ENCODE measurements around the gene KCNJ12. TPM values are rescaled to one million over a fixed set of nuclear protein-coding genes. Genes with fewer than 3 reads are reported as not detected.
"Not testable (repeated sequence)": the region's sequence is repeated elsewhere in the genome, so short reads cannot be mapped to it uniquely, and the experiment has no call there.

The KCNJ12 gene
- total and polyA plus RNA-seq, 8 donors, result 0.09 to 0.37 (median 0.14) TPM

DNA sequence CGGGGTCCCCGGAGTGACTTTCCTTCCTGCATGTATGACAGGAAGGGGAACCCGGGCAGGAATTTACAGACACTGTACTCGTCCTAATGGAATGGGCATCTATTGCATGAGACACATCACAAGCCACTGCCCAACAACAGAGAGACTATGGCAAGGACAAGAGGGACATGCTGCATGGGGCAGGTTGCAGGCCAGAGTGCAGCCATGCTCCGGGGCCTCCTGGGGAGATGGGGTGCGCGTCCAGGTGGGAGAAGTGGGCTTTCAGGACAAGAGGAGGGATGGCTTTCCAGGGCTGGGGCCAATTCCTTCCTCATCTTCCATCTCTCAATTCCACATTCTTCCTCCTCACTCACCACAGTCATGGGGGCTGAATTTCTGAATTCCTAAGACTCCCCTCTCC lies 60.3 kb downstream of the KCNJ12 start:
- WGBS, 2 donors, result 55 to 58% methylated on average over 5 to 7 of the region's 7 CpGs
- ATAC-seq; H3K9me3 ChIP-seq; FAIRE-seq; H3K27me3 ChIP-seq; DNase-seq; H3K27ac ChIP-seq; H3K36me3 ChIP-seq; H3K4me1 ChIP-seq; intact Hi-C loops (cut with DNase I); H3K4me3 ChIP-seq: not testable (repeated sequence)

DNA sequence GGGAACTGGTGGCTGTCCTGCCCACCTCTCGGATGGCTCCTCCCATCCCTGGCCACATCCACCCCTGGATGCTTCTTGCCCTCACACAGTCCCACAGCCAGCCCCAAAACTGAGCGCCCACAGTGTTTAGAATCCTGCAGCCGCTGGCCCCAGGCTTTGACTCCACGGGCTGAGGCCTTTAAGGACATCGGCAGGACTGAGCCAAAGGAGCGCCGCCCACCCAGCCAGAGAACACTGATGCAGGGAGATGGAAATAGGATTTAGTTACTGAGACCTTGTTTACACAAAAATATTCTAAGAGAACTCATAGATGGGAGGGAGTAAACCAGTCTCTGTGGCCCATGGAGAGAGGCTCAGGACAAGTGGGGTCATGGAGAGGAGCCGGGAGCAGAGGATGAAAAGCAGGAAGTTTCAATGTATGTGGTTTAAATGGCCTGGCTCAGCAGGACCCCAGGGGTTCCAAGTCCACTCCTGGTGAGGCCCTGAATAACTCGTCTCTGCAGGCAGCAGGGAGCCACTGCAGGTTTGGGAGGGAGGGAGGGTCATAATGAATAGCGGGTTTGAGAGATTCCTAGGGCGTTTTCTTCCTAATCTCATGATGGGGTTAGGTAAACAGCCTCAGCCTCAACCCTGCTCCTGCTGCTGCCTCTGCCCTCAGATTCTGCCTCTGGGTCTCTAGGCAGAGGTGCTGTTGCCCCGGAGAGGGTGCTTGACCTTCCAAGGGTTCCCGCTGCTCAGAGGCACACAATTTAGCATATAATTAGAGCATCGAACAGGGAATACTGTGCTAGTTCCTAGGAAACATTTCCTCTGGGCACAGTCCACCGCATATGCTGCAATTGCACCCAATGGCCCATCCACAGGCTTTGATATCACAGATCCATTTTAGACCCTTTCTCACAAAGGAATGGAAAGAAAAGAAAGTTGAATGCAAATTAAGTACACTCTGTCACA lies 61.0 kb downstream of the KCNJ12 start:
- H3K4me1 ChIP-seq; H3K27me3 ChIP-seq; DNase-seq; H3K27ac ChIP-seq; FAIRE-seq; H3K9me3 ChIP-seq; ATAC-seq; H3K4me3 ChIP-seq; H3K36me3 ChIP-seq; intact Hi-C loops (cut with DNase I): not testable (repeated sequence)
- WGBS, 2 donors, result 38 to 42% methylated on average over 14 of the region's 15 CpGs

DNA sequence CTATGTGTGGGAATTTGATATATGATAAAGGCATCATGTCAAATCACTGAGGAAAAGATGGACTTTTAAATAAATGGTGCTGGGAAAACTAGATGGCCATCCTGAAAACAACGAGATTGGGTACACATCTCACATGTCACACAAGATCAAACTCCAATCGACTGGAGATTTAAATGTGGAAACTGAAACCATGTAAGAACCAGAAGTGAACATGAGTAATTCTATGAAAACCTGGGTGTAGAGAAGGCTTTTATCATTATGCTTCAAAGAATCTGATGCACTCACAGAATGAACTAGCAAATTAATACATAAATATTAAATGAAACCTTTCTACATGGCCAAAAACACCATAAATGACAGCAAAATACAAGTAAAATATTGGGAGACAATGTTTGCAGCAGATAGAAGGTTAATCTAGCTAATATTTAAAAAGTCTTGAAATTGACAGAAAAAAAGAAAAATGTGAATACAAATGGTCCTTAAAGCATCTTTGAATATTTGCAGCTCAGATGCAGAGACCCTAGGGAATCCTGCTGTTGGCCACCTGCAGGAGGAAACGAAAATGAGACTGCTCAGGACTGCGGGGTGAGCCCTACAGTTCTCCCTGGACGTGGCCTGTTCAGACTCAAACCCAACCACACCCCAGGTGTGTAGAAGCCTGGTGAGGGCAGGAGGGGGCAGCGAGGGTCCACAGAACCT lies 62.3 kb downstream of the KCNJ12 start:
- H3K9me3 ChIP-seq; H3K27ac ChIP-seq; H3K4me3 ChIP-seq; H3K36me3 ChIP-seq; ATAC-seq; H3K27me3 ChIP-seq; intact Hi-C loops (cut with DNase I); H3K4me1 ChIP-seq; FAIRE-seq; DNase-seq: not testable (repeated sequence)
- 44 to 48% methylated on average over 5 of the region's 6 CpGs for WGBS, 2 donors

DNA sequence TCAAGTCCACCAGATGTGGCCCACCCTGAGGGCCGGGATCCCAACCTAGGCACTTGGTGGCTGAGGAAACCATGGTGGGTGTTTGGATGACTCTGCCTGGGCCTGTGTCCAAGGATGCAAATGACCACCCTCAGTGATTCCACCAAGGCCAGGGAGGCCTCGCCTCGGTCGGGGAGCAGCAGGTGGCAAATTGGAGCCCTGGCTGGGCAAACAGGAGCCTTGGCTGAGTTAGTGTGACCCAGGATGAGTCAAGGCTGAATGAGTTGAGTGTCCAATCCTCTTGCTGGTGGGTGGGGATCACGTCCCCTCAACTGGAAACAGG lies 62.8 kb downstream of the KCNJ12 start:
- H3K4me1 ChIP-seq; H3K27ac ChIP-seq; DNase-seq; FAIRE-seq; H3K4me3 ChIP-seq; H3K9me3 ChIP-seq; H3K27me3 ChIP-seq; H3K36me3 ChIP-seq; ATAC-seq; intact Hi-C loops (cut with DNase I): not testable (repeated sequence)
- 40 to 53% methylated on average over 3 of the region's 5 CpGs for WGBS, 2 donors

DNA sequence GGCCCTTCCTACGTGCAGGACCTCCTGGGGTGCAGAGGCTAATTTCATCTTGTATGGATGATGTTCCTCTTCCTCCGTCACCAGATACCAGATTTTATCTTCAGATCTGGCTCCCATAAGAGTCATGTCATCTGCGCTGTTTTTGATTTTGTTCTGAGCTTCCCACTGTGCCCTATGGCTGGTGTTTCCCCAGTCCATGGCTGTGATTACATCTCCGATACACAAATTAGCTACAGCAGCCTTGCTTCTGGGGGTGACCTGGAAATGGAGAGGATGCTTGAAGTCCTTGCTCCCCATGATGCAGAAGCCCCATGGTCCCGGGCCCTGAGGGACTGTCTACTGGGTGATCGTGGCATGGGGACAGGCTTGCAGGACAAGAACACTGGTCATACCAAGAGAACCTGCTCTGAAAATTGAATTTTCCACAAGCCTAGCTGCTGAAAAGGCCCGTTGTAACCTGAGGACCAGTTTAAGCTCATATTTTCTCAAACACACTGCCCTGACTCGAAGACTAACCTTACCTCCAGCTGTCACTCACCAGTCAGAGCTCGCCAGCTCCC lies 69.0 kb downstream of the KCNJ12 start:
- 62 to 70% methylated on average over 9 of the region's 9 CpGs for WGBS, 2 donors
- H3K4me3 ChIP-seq, result no peak overlapping the region
- intact Hi-C loops (cut with DNase I), result no loop called here
- FAIRE-seq (no peak), DNase-seq (no peak), ATAC-seq (no peak)
- H3K9me3 ChIP-seq, result no peaks in the 10 kb centered on the region
- H3K4me1 ChIP-seq, result no peaks in the 10 kb centered on the region
- peaks cover 0 to 5% (median 0%) of the 10 kb centered on the region in 4 donors for H3K27me3 ChIP-seq
- H3K36me3 ChIP-seq, result no peaks in the 10 kb centered on the region
- no peak overlapping the region for H3K27ac ChIP-seq
- TF ChIP-seq, protein P1, sequence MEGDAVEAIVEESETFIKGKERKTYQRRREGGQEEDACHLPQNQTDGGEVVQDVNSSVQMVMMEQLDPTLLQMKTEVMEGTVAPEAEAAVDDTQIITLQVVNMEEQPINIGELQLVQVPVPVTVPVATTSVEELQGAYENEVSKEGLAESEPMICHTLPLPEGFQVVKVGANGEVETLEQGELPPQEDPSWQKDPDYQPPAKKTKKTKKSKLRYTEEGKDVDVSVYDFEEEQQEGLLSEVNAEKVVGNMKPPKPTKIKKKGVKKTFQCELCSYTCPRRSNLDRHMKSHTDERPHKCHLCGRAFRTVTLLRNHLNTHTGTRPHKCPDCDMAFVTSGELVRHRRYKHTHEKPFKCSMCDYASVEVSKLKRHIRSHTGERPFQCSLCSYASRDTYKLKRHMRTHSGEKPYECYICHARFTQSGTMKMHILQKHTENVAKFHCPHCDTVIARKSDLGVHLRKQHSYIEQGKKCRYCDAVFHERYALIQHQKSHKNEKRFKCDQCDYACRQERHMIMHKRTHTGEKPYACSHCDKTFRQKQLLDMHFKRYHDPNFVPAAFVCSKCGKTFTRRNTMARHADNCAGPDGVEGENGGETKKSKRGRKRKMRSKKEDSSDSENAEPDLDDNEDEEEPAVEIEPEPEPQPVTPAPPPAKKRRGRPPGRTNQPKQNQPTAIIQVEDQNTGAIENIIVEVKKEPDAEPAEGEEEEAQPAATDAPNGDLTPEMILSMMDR (IDR thresholded peaks at IDR 0.05), result no peak

DNA sequence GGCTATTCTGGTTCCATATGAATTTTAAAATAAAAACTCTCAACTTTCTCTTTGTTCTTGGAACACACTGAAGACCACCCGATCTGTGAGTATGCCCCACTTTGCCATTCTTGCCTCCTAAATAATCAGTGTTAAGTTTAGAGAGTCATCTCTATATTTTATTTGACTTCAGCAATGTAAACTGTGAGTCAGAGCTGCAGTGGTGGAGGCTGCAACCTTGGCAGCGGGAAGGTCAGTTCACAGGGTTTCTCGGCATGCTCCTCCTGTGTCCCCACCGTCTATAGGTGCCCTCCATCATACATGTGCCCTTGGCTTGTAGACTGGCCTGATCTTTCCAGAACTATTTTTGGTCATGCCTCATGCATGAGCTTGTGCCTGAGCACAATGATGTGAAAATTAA lies 71.4 kb downstream of the KCNJ12 start:
- intact Hi-C loops (cut with DNase I); H3K27ac ChIP-seq; H3K4me1 ChIP-seq; H3K36me3 ChIP-seq; H3K4me3 ChIP-seq; FAIRE-seq; ATAC-seq; H3K9me3 ChIP-seq; H3K27me3 ChIP-seq; DNase-seq: not testable (repeated sequence)
- 53 to 56% methylated on average over 4 of the region's 4 CpGs for WGBS, 2 donors

DNA sequence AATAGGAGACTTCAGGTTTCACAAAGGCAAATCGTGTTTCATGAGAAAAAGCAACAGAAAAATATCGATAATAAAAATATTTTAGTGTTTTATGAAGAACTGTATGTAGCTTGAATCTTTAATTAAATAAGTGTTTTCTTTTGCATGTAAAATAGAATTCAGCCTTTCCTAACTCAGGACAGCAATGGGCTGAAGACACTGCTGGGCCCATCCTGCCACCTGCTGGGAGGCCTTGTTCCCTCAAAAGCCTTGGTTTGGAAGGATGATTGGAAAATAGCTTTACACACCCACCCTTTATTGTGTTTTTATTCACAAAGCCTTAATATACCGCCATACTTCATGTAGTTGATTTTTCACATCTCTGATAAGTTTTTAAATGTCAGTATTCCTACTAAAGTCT lies 73.7 kb downstream of the KCNJ12 start:
- not testable (repeated sequence) for H3K27ac ChIP-seq, H3K9me3 ChIP-seq, H3K4me3 ChIP-seq, H3K36me3 ChIP-seq, H3K27me3 ChIP-seq, DNase-seq, H3K4me1 ChIP-seq
- intact Hi-C loops (cut with DNase I), result loop anchor here in 1 of 3 donors (10.0 kb wide), 1 partner anchor 55 kb away; no protein-coding TSS in a partner anchor
- FAIRE-seq, result peak; percentile 72
- 49 to 64% methylated on average over 3 of the region's 3 CpGs for WGBS, 2 donors
- peak in 2 of 4 donors; percentile 37 to 48 for ATAC-seq
